Activated naive CD4-positive, alpha-beta T cell treated with anti-CD3 and anti-CD28 coated beads, Interleukin-2, amount 50 U/mL, for 72 hours (primary cell): Measurements from ENCODE around the gene CDH13. TPM values are rescaled to one million over a fixed set of nuclear protein-coding genes. Genes with fewer than 3 reads are reported as not detected.

Source experiments
- ATAC-seq, 2 donors: fragments of 150-1000 bp; cut with Tn5 transposase; 2 replicates each; pipeline ENCODE4 v1.10.0; 2021; ENCODE audit warnings: mild to moderate bottlenecking in 2 of 2, moderate library complexity in 2 of 2
- DNase-seq, 2 donors: peaks; one replicate each; pipeline ENCODE4 v3.0.0; 2021 to 2022; ENCODE audit warnings: low spot score in 2 of 2
- H3K27ac Mint-ChIP-seq, 2 donors: one replicate each; pipeline ENCODE4 v1.8.0; 2022; ENCODE audit warnings: mild to moderate bottlenecking in 2 of 2, mixed read lengths in 2 of 2
- H3K36me3 Mint-ChIP-seq, 2 donors: one replicate each; pipeline ENCODE4 v1.8.0; 2022; ENCODE audit warnings: mixed read lengths in 2 of 2
- H3K9me3 Mint-ChIP-seq, 2 donors: one replicate each; pipeline ENCODE4 v1.8.0; 2022; ENCODE audit warnings: mixed read lengths in 2 of 2
- total RNA-seq, 2 donors: library from RNA; stranded (reverse); gene quantifications; one replicate each; pipeline ENCODE4 v1.2.3, GENCODE V29; 2022

The CDH13 gene
- total RNA-seq, 2 donors from 2014 or later = not detected

GRCh38 chr16:83247767-83248372 lies 621.1 kb downstream of the CDH13 start:
- no peak for ATAC-seq
- Mint-ChIP-seq H3K36me3 (no peaks in the 10 kb centered on the region), H3K27ac (peak overlapping the region in 1 of 2 donors; percentile 7), H3K9me3 (peaks cover 0 to 9% of the 10 kb centered on the region in 2 donors)
- DNase-seq = no peak

GRCh38 chr16:83248735-83249463 lies 622.1 kb downstream of the CDH13 start:
- Mint-ChIP-seq H3K27ac (no peak overlapping the region), H3K36me3 (no peaks in the 10 kb centered on the region), H3K9me3 (peaks cover 0 to 9% of the 10 kb centered on the region in 2 donors)
- no peak for DNase-seq
- no peak for ATAC-seq

- H3K36me3 Mint-ChIP-seq = no peaks in the 10 kb centered on the region
- DNase-seq = no peak
- ATAC-seq = no peak
- peaks cover 0 to 6% of the 10 kb centered on the region in 2 donors for H3K9me3 Mint-ChIP-seq
- no peak overlapping the region for H3K27ac Mint-ChIP-seq
Measured at GRCh38 chr16:83253521-83253920, 626.8 kb downstream of the CDH13 start.

- no peak overlapping the region for H3K27ac Mint-ChIP-seq
- DNase-seq = no peak
- no peak for ATAC-seq
- H3K36me3 Mint-ChIP-seq = no peaks in the 10 kb centered on the region
- H3K9me3 Mint-ChIP-seq = peaks cover 0 to 4% of the 10 kb centered on the region in 2 donors
Measured at GRCh38 chr16:83258366-83258928, 631.7 kb downstream of the CDH13 start.

- no peaks in the 10 kb centered on the region for H3K36me3 Mint-ChIP-seq
- no peak overlapping the region for H3K27ac Mint-ChIP-seq
- DNase-seq (no peak), ATAC-seq (no peak)
- peaks cover 4% of the 10 kb centered on the region in 2 donors for H3K9me3 Mint-ChIP-seq
Measured at GRCh38 chr16:83266848-83267553, 640.2 kb downstream of the CDH13 start.

GRCh38 chr16:83268169-83268568 lies 641.4 kb downstream of the CDH13 start:
- DNase-seq (no peak), ATAC-seq (no peak)
- no peak overlapping the region for H3K27ac Mint-ChIP-seq
- no peaks in the 10 kb centered on the region for H3K36me3 Mint-ChIP-seq
- peaks cover 0 to 4% of the 10 kb centered on the region in 2 donors for H3K9me3 Mint-ChIP-seq

- no peak overlapping the region for H3K27ac Mint-ChIP-seq
- DNase-seq (no peak), ATAC-seq (no peak)
- no peaks in the 10 kb centered on the region for H3K36me3 Mint-ChIP-seq
- peaks cover 0 to 4% of the 10 kb centered on the region in 2 donors for H3K9me3 Mint-ChIP-seq
Measured at GRCh38 chr16:83269048-83269447, 642.3 kb downstream of the CDH13 start.

- no peaks in the 10 kb centered on the region for H3K36me3 Mint-ChIP-seq
- no peak for DNase-seq
- H3K27ac Mint-ChIP-seq = no peak overlapping the region
- ATAC-seq = no peak
- H3K9me3 Mint-ChIP-seq = peaks cover 4% of the 10 kb centered on the region in 2 donors
Measured at GRCh38 chr16:83269541-83269940, 642.8 kb downstream of the CDH13 start.

GRCh38 chr16:83270061-83270460 lies 643.3 kb downstream of the CDH13 start:
- ATAC-seq (no peak), DNase-seq (no peak)
- Mint-ChIP-seq H3K9me3 (peaks cover 4% of the 10 kb centered on the region in 2 donors), H3K27ac (no peak overlapping the region), H3K36me3 (no peaks in the 10 kb centered on the region)

GRCh38 chr16:83270640-83271039 lies 643.9 kb downstream of the CDH13 start:
- ATAC-seq = no peak
- Mint-ChIP-seq H3K27ac (no peak overlapping the region), H3K36me3 (no peaks in the 10 kb centered on the region), H3K9me3 (peaks cover 4% of the 10 kb centered on the region in 2 donors)
- DNase-seq = no peak

- DNase-seq (no peak), ATAC-seq (no peak)
- Mint-ChIP-seq H3K36me3 (no peaks in the 10 kb centered on the region), H3K9me3 (peaks cover 4% of the 10 kb centered on the region in 2 donors), H3K27ac (no peak overlapping the region)
Measured at GRCh38 chr16:83271123-83271522, 644.4 kb downstream of the CDH13 start.

GRCh38 chr16:83271970-83272575 lies 645.3 kb downstream of the CDH13 start:
- H3K36me3 Mint-ChIP-seq = no peaks in the 10 kb centered on the region
- peaks cover 0 to 4% of the 10 kb centered on the region in 2 donors for H3K9me3 Mint-ChIP-seq
- H3K27ac Mint-ChIP-seq = no peak overlapping the region
- DNase-seq = no peak
- no peak for ATAC-seq

- ATAC-seq (no peak), DNase-seq (no peak)
- no peak overlapping the region for H3K27ac Mint-ChIP-seq
- peaks cover 0 to 4% of the 10 kb centered on the region in 2 donors for H3K9me3 Mint-ChIP-seq
- H3K36me3 Mint-ChIP-seq = no peaks in the 10 kb centered on the region
Measured at GRCh38 chr16:83272843-83273242, 646.1 kb downstream of the CDH13 start.

GRCh38 chr16:83273504-83274173 lies 646.9 kb downstream of the CDH13 start:
- DNase-seq (no peak), ATAC-seq (no peak)
- Mint-ChIP-seq H3K9me3 (peaks cover 0 to 4% of the 10 kb centered on the region in 2 donors), H3K36me3 (no peaks in the 10 kb centered on the region), H3K27ac (no peak overlapping the region)

- DNase-seq (no peak), ATAC-seq (no peak)
- H3K9me3 Mint-ChIP-seq = peaks cover 0 to 2% of the 10 kb centered on the region in 2 donors
Measured at GRCh38 chr16:83279251-83279650, 652.5 kb downstream of the CDH13 start.

GRCh38 chr16:83285921-83286320 lies 659.2 kb downstream of the CDH13 start:
- DNase-seq = no peak
- H3K27ac Mint-ChIP-seq = no peak overlapping the region
- no peaks in the 10 kb centered on the region for H3K36me3 Mint-ChIP-seq
- no peak for ATAC-seq
- H3K9me3 Mint-ChIP-seq = peaks cover 3 to 4% of the 10 kb centered on the region in 2 donors

More at GRCh38 chr16:83279251-83279650, 652.5 kb downstream of the CDH13 start:
- Mint-ChIP-seq H3K36me3 (no peaks in the 10 kb centered on the region), H3K27ac (no peak overlapping the region)
